ENCODE measurements around the gene SPATA24.

SPATA24 gene

GRCh38 chr5:139392678-139393496, 11.0 kb downstream of the SPATA24 start:
- peaks cover 20% of the 10 kb centered on the region for H3K4me1 ChIP-seq (ENCODE audit: low read length)
- peak overlapping the region; percentile 98 for H3K27ac ChIP-seq (ENCODE audit: low read length)
- H4K20me1 ChIP-seq (ENCODE audit: insufficient read depth, low read length), result no peaks in the 10 kb centered on the region
- H3F3A ChIP-seq (ENCODE audit: insufficient read depth, low read length), result peaks cover 49% of the 10 kb centered on the region
- peaks cover 74% of the 10 kb centered on the region for H3K79me2 ChIP-seq (ENCODE audit: low read length)
- peak overlapping the region; percentile 74 for H3K4me3 ChIP-seq (ENCODE audit: low read length)
- H3K36me3 ChIP-seq (replicated peaks; ENCODE audit: insufficient read depth, low read length), result no peaks in the 10 kb centered on the region
- H3K9me3 ChIP-seq (replicated peaks; ENCODE audit: insufficient read depth, low read length), result no peaks in the 10 kb centered on the region
- peak; percentile 86 for DNase-seq
- peak overlapping the region; percentile 60 for H2AFZ ChIP-seq (ENCODE audit: low read length)
- H3K4me2 ChIP-seq (ENCODE audit: low read depth, low read length), result peak overlapping the region; percentile 98
- no peaks in the 10 kb centered on the region for H3K27me3 ChIP-seq (replicated peaks; ENCODE audit: insufficient read depth, low read length)
- H3K9ac ChIP-seq (ENCODE audit: low read length), result peak overlapping the region; percentile 96
- H3K9me2 ChIP-seq (replicated peaks; ENCODE audit: insufficient read depth, low read length), result no peaks in the 10 kb centered on the region
- TF ChIP-seq EZH2phosphoT487 (IDR thresholded peaks at IDR 0.05; ENCODE audit: low read length), result no peak
- TF ChIP-seq, protein P1, sequence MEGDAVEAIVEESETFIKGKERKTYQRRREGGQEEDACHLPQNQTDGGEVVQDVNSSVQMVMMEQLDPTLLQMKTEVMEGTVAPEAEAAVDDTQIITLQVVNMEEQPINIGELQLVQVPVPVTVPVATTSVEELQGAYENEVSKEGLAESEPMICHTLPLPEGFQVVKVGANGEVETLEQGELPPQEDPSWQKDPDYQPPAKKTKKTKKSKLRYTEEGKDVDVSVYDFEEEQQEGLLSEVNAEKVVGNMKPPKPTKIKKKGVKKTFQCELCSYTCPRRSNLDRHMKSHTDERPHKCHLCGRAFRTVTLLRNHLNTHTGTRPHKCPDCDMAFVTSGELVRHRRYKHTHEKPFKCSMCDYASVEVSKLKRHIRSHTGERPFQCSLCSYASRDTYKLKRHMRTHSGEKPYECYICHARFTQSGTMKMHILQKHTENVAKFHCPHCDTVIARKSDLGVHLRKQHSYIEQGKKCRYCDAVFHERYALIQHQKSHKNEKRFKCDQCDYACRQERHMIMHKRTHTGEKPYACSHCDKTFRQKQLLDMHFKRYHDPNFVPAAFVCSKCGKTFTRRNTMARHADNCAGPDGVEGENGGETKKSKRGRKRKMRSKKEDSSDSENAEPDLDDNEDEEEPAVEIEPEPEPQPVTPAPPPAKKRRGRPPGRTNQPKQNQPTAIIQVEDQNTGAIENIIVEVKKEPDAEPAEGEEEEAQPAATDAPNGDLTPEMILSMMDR (IDR thresholded peaks at IDR 0.05; ENCODE audit: low read length), result peak; percentile 86

DNA sequence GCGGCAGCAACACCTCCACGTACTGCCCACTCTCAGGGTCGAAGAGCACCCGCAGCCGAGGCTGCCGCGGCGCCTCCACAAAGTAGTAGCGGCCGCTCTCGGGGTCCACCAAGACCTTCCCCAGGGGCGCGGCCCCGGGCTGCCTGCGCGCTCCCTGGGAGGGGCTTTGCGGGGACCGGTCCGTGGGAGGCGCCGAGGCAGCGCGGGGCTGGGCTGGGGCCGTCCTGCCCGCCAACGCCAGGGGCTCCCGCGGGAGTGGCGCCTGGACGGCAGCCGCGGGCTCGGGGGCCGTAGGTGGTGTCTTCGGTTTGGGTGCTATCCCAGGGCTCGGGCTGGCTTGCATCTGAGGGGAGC, 11.6 kb downstream of the SPATA24 start:
- TF ChIP-seq EZH2phosphoT487 (IDR thresholded peaks at IDR 0.05; ENCODE audit: low read length) (no peak), EZH2 (optimal IDR thresholded peaks at IDR 0.05; ENCODE audit: low read depth, low read length) (no peak)
- Histone ChIP-seq H3F3A (ENCODE audit: insufficient read depth, low read length) (peaks cover 55% of the 10 kb centered on the region), H3K79me2 (ENCODE audit: low read length) (peaks cover 80% of the 10 kb centered on the region), H3K36me3 (replicated peaks; ENCODE audit: insufficient read depth, low read length) (no peaks in the 10 kb centered on the region), H3K27ac (ENCODE audit: low read length) (peak overlapping the region; percentile 98; the same call in 1 of the 2 replicates), H3K4me2 (ENCODE audit: low read depth, low read length) (peak overlapping the region; percentile 98), H4K20me1 (ENCODE audit: insufficient read depth, low read length) (no peaks in the 10 kb centered on the region), H3K9me2 (replicated peaks; ENCODE audit: insufficient read depth, low read length) (no peaks in the 10 kb centered on the region), H3K4me3 (ENCODE audit: low read length) (peak overlapping the region; percentile 74), H3K9me3 (replicated peaks; ENCODE audit: insufficient read depth, low read length) (no peaks in the 10 kb centered on the region), H3K4me1 (ENCODE audit: low read length) (peaks cover 26% of the 10 kb centered on the region), H2AFZ (ENCODE audit: low read length) (peak overlapping the region; percentile 60), H3K27me3 (replicated peaks; ENCODE audit: insufficient read depth, low read length) (no peaks in the 10 kb centered on the region), H3K9ac (ENCODE audit: low read length) (peak overlapping the region; percentile 96)
- DNase-seq, result no peak

GRCh38 chr5:139391570-139392323, 12.1 kb downstream of the SPATA24 start:
- Histone ChIP-seq H3K9me3 (replicated peaks; ENCODE audit: insufficient read depth, low read length) (no peaks in the 10 kb centered on the region), H2AFZ (ENCODE audit: low read length) (peak overlapping the region; percentile 44), H3K4me3 (ENCODE audit: low read length) (peak overlapping the region; percentile 74), H3K4me1 (ENCODE audit: low read length) (peaks cover 29% of the 10 kb centered on the region), H3F3A (ENCODE audit: insufficient read depth, low read length) (peaks cover 59% of the 10 kb centered on the region), H3K27ac (ENCODE audit: low read length) (peak overlapping the region; percentile 98), H3K4me2 (ENCODE audit: low read depth, low read length) (peak overlapping the region; percentile 98), H3K79me2 (ENCODE audit: low read length) (peaks cover 84% of the 10 kb centered on the region), H4K20me1 (ENCODE audit: insufficient read depth, low read length) (no peaks in the 10 kb centered on the region), H3K9ac (ENCODE audit: low read length) (peak overlapping the region; percentile 96), H3K27me3 (replicated peaks; ENCODE audit: insufficient read depth, low read length) (no peaks in the 10 kb centered on the region), H3K9me2 (replicated peaks; ENCODE audit: insufficient read depth, low read length) (no peaks in the 10 kb centered on the region), H3K36me3 (replicated peaks; ENCODE audit: insufficient read depth, low read length) (no peaks in the 10 kb centered on the region)
- TF ChIP-seq, protein P1 (IDR thresholded peaks at IDR 0.05; ENCODE audit: low read length), result no peak
- no peak for TF ChIP-seq EZH2 (optimal IDR thresholded peaks at IDR 0.05; ENCODE audit: low read depth, low read length)
- peak; percentile 42 for DNase-seq

Measured in MM.1S (cell line).